HEK293 (cell line): Measurements from ENCODE around the gene GMDS.

Experiments
- CTCF ChIA-PET: fragments of 350-600 bp; formaldehyde crosslinking; extraction: SDS; loops from one replicate; lab custom pipeline; 2021; ENCODE audit warnings: antibody characterized with exemption; lab: Yijun Ruan, JAX
- POLR2A ChIA-PET: fragments of 300-600 bp; formaldehyde crosslinking; extraction: SDS; loops from one replicate; lab custom pipeline; 2020; ENCODE audit warnings: antibody characterized with exemption, inconsistent platforms; lab: Yijun Ruan, JAX
- H3K27ac ChIP-seq: fragments of 200-500 bp; sonication (Bioruptor generic); 2 replicates; pipeline ENCODE4 v1.5.1; 2014; ENCODE audit warnings: low read depth, low read length, control low read depth, inconsistent platforms; ENCODE audit errors: extremely low read depth
- H3K36me3 ChIP-seq, 2 experiments: fragments of 200-500 bp in 1 of 2; sonication (Bioruptor generic) in 1 of 2; 1 replicate in 1 of 2; 2 replicates in 1 of 2; pipeline ENCODE4 v1.5.1; 2014 to 2017; ENCODE audit warnings: inconsistent platforms in 2 of 2, low read length in 2 of 2; ENCODE audit not compliant: control insufficient read depth in 2 of 2, insufficient read depth in 1 of 2
- H3K4me1 ChIP-seq: fragments of 200-500 bp; sonication (Bioruptor generic); 2 replicates; pipeline ENCODE4 v1.5.1; 2014; ENCODE audit warnings: mild to moderate bottlenecking, low read length, inconsistent platforms; ENCODE audit not compliant: control insufficient read depth, insufficient read depth
- H3K4me3 ChIP-seq: 2 replicates; pipeline ENCODE4 v1.5.1; 2011; ENCODE audit warnings: low read depth, mild to moderate bottlenecking, control low read depth, low read length, moderate library complexity
- H3K9me3 ChIP-seq: fragments of 200-500 bp; sonication (Bioruptor generic); 2 replicates; pipeline ENCODE4 v1.5.1; 2014; ENCODE audit warnings: low read depth, low read length, inconsistent platforms; ENCODE audit not compliant: control insufficient read depth, insufficient read depth
- MEIS1 ChIP-seq: sonication (generic); formaldehyde crosslinking; IDR thresholded peaks from 2 replicates; pipeline ENCODE4 v1.8.1; 2022; ENCODE audit warnings: missing genetic modification reagents, mild to moderate bottlenecking, borderline replicate concordance
- ZNF169 ChIP-seq: fragments of 450-650 bp; formaldehyde crosslinking; IDR thresholded peaks from 2 replicates; pipeline ENCODE4 v1.5.1; 2016; ENCODE audit warnings: missing biosample characterization, missing genetic modification characterization
- ZNF223 ChIP-seq: fragments of 450-650 bp; formaldehyde crosslinking; IDR thresholded peaks from 2 replicates; pipeline ENCODE4 v1.5.1; 2016; ENCODE audit warnings: missing biosample characterization, missing genetic modification characterization
- ZNF274 ChIP-seq, 2 experiments: fragments of 200-500 bp in 1 of 2; fragments of 450-650 bp in 1 of 2; sonication (Bioruptor generic) in 1 of 2; formaldehyde crosslinking in 1 of 2; IDR thresholded peaks; 2 replicates each; pipeline versions ENCODE4 v1.5.1 to v1.6.1; 2014 to 2016; ENCODE audit warnings: borderline replicate concordance in 1 of 2, inconsistent platforms in 1 of 2, low read length in 1 of 2, missing biosample characterization in 1 of 2, missing genetic modification characterization in 1 of 2
- ZNF302 ChIP-seq: fragments of 450-650 bp; formaldehyde crosslinking; IDR thresholded peaks from 2 replicates; pipeline ENCODE4 v1.5.1; 2016; ENCODE audit warnings: missing biosample characterization, missing genetic modification characterization, low read depth
- ZNF501 ChIP-seq: fragments of 450-650 bp; formaldehyde crosslinking; IDR thresholded peaks from 2 replicates; pipeline ENCODE4 v1.5.1; 2016; ENCODE audit warnings: missing biosample characterization, missing genetic modification characterization
- ZNF670 ChIP-seq: fragments of 450-650 bp; formaldehyde crosslinking; IDR thresholded peaks from 2 replicates; pipeline ENCODE4 v1.5.1; 2016; ENCODE audit warnings: missing biosample characterization, missing genetic modification characterization, low read depth
- TF ChIP-seq, protein P1 (sequence below): fragments of 450-650 bp; formaldehyde crosslinking; IDR thresholded peaks from 2 replicates; pipeline ENCODE4 v1.5.1; 2016; ENCODE audit warnings: missing biosample characterization, missing genetic modification characterization, low read depth
- TF ChIP-seq, protein P2 (sequence below): fragments of 450-650 bp; formaldehyde crosslinking; IDR thresholded peaks from 2 replicates; pipeline ENCODE4 v1.5.1; 2017; ENCODE audit warnings: missing biosample characterization, missing genetic modification characterization
- TF ChIP-seq, protein P3 (sequence below): fragments of 450-650 bp; formaldehyde crosslinking; IDR thresholded peaks from 2 replicates; pipeline ENCODE4 v1.5.1; 2017; ENCODE audit warnings: missing biosample characterization, missing genetic modification characterization
- TF ChIP-seq, protein P4 (sequence below): fragments of 450-650 bp; formaldehyde crosslinking; IDR thresholded peaks from 2 replicates; pipeline ENCODE4 v1.5.1; 2016; ENCODE audit warnings: missing biosample characterization, missing genetic modification characterization, borderline replicate concordance
- TF ChIP-seq, protein P5 (sequence below): fragments of 450-650 bp; formaldehyde crosslinking; IDR thresholded peaks from 2 replicates; pipeline ENCODE4 v1.5.1; 2016; ENCODE audit warnings: missing biosample characterization, missing genetic modification characterization

Gene GMDS

DNA sequence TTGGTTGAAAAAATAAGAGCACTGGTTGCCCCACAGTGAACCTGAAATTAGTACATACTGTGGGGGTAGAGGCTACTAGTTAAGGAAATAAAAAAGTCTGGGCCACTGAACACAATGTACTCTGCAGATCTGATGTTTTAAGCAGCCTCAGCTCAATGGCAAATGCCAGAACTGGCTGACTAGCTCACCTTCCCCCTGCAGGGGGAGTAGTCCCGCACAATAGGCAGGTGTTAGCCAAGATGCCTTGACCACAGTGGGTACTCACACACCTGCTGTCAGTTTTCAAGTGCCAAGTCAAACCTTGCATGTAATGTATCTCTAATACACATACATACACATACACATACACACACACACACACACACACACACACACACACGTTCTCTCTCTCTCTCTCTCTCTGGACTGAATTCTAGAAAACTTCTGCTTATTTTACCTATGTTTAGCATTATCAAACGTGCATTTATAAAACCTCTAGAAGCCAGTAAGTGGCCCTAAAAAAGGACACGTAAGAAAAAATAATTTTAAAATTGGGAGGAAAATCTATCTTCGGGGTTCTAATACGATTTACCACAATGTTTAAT, 36.1 kb downstream of the GMDS start (continued):
- TF ChIP-seq, protein P1, sequence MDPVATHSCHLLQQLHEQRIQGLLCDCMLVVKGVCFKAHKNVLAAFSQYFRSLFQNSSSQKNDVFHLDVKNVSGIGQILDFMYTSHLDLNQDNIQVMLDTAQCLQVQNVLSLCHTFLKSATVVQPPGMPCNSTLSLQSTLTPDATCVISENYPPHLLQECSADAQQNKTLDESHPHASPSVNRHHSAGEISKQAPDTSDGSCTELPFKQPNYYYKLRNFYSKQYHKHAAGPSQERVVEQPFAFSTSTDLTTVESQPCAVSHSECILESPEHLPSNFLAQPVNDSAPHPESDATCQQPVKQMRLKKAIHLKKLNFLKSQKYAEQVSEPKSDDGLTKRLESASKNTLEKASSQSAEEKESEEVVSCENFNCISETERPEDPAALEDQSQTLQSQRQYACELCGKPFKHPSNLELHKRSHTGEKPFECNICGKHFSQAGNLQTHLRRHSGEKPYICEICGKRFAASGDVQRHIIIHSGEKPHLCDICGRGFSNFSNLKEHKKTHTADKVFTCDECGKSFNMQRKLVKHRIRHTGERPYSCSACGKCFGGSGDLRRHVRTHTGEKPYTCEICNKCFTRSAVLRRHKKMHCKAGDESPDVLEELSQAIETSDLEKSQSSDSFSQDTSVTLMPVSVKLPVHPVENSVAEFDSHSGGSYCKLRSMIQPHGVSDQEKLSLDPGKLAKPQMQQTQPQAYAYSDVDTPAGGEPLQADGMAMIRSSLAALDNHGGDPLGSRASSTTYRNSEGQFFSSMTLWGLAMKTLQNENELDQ (tag by site-specific recombination), result no peak

DNA sequence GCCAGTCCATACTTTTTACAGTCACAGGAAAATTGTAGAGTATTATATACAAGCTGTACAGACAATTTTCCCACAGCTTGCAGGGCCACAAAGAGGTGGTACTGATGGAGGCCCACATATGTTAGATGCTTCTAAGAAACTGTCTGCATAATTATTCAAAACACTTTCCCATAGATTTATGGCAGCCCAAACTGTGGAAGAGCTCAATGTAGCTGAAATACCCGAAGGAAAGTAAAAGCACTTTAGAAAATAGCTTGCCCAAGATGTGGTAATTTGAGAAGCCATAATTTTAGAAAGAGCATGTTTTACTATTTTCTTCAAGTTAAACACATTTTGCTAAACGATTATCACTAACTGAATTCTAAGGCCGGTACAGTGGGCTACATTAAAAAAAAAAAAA, 36.9 kb downstream of the GMDS start:
- no peaks in the 10 kb centered on the region; the same call in 1 of the 2 replicates for H3K9me3 ChIP-seq
- ChIA-PET CTCF (interaction anchor here (0.6 to 4.5 kb wide), 36 partner anchors 10 to 1488 kb away, joined by 3 to 49 read pairs (median 5); no protein-coding TSS in a partner anchor), POLR2A (interaction anchor here (1.0 kb wide), 2 partner anchors 13 to 29 kb away, joined by 3 to 8 read pairs; no protein-coding TSS in a partner anchor)
- H3K36me3 ChIP-seq, result no peaks in the 10 kb centered on the region
- H3K4me1 ChIP-seq, result peaks cover 6% of the 10 kb centered on the region; the same call in 1 of the 2 replicates
- H3K27ac ChIP-seq, result no peak overlapping the region
- no peak overlapping the region for H3K4me3 ChIP-seq
- TF ChIP-seq, protein P2, sequence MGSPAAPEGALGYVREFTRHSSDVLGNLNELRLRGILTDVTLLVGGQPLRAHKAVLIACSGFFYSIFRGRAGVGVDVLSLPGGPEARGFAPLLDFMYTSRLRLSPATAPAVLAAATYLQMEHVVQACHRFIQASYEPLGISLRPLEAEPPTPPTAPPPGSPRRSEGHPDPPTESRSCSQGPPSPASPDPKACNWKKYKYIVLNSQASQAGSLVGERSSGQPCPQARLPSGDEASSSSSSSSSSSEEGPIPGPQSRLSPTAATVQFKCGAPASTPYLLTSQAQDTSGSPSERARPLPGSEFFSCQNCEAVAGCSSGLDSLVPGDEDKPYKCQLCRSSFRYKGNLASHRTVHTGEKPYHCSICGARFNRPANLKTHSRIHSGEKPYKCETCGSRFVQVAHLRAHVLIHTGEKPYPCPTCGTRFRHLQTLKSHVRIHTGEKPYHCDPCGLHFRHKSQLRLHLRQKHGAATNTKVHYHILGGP (tag by site-specific recombination), result 0 out of 2 replicates have a peak, but pooled peaks have one; percentile 23
- TF ChIP-seq ZNF302 (tag by site-specific recombination), result no peak
- TF ChIP-seq, protein P3, sequence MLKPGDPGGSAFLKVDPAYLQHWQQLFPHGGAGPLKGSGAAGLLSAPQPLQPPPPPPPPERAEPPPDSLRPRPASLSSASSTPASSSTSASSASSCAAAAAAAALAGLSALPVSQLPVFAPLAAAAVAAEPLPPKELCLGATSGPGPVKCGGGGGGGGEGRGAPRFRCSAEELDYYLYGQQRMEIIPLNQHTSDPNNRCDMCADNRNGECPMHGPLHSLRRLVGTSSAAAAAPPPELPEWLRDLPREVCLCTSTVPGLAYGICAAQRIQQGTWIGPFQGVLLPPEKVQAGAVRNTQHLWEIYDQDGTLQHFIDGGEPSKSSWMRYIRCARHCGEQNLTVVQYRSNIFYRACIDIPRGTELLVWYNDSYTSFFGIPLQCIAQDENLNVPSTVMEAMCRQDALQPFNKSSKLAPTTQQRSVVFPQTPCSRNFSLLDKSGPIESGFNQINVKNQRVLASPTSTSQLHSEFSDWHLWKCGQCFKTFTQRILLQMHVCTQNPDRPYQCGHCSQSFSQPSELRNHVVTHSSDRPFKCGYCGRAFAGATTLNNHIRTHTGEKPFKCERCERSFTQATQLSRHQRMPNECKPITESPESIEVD (tag by site-specific recombination), result peak; percentile 73

DNA sequence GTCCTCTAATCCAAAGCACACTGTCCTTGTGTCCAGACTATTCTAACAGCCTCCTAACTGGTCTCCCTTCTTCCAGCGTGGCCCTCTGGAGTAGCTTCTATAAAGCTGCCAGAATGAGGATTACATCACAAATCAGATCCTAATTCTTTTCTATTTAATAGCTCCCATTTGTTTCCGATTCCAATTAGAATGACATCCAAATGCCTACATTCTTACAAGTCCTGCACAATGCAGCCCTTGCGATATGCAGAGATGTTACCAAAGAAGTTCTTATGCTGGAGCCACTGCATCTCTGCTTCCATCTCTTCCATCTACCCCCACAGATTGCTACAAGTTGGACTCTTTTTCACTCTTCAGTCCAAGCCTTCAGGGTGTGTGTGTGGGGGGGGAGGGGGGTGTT, 40.0 kb downstream of the GMDS start:
- POLR2A ChIA-PET, result no interaction called here
- CTCF ChIA-PET, result interaction anchor here (2.1 kb wide), 1 partner anchor 148 kb away, joined by 10 read pairs; no protein-coding TSS in a partner anchor

More for the DNA sequence above, 40.0 kb downstream of the GMDS start:
- H3K4me3 ChIP-seq, result no peak overlapping the region
- H3K27ac ChIP-seq, result no peak overlapping the region
- no peaks in the 10 kb centered on the region for H3K36me3 ChIP-seq
- no peaks in the 10 kb centered on the region; the same call in 1 of the 2 replicates for H3K9me3 ChIP-seq
- TF ChIP-seq ZNF223 (tag by site-specific recombination) (no peak), ZNF274 (IDR thresholded peaks at IDR 0.05; ENCODE audit: low read length) (no peak), ZNF274 (tag by site-specific recombination; IDR thresholded peaks at IDR 0.05; ENCODE audit: borderline replicate concordance) (no peak), ZNF501 (no peak), ZNF670 (tag by site-specific recombination) (no peak), MEIS1 (CRISPR knock-in tag) (no peak), ZNF169 (no peak)
- TF ChIP-seq, protein P4, sequence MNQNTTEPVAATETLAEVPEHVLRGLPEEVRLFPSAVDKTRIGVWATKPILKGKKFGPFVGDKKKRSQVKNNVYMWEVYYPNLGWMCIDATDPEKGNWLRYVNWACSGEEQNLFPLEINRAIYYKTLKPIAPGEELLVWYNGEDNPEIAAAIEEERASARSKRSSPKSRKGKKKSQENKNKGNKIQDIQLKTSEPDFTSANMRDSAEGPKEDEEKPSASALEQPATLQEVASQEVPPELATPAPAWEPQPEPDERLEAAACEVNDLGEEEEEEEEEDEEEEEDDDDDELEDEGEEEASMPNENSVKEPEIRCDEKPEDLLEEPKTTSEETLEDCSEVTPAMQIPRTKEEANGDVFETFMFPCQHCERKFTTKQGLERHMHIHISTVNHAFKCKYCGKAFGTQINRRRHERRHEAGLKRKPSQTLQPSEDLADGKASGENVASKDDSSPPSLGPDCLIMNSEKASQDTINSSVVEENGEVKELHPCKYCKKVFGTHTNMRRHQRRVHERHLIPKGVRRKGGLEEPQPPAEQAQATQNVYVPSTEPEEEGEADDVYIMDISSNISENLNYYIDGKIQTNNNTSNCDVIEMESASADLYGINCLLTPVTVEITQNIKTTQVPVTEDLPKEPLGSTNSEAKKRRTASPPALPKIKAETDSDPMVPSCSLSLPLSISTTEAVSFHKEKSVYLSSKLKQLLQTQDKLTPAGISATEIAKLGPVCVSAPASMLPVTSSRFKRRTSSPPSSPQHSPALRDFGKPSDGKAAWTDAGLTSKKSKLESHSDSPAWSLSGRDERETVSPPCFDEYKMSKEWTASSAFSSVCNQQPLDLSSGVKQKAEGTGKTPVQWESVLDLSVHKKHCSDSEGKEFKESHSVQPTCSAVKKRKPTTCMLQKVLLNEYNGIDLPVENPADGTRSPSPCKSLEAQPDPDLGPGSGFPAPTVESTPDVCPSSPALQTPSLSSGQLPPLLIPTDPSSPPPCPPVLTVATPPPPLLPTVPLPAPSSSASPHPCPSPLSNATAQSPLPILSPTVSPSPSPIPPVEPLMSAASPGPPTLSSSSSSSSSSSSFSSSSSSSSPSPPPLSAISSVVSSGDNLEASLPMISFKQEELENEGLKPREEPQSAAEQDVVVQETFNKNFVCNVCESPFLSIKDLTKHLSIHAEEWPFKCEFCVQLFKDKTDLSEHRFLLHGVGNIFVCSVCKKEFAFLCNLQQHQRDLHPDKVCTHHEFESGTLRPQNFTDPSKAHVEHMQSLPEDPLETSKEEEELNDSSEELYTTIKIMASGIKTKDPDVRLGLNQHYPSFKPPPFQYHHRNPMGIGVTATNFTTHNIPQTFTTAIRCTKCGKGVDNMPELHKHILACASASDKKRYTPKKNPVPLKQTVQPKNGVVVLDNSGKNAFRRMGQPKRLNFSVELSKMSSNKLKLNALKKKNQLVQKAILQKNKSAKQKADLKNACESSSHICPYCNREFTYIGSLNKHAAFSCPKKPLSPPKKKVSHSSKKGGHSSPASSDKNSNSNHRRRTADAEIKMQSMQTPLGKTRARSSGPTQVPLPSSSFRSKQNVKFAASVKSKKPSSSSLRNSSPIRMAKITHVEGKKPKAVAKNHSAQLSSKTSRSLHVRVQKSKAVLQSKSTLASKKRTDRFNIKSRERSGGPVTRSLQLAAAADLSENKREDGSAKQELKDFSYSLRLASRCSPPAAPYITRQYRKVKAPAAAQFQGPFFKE, result no peak
- TF ChIP-seq, protein P5, sequence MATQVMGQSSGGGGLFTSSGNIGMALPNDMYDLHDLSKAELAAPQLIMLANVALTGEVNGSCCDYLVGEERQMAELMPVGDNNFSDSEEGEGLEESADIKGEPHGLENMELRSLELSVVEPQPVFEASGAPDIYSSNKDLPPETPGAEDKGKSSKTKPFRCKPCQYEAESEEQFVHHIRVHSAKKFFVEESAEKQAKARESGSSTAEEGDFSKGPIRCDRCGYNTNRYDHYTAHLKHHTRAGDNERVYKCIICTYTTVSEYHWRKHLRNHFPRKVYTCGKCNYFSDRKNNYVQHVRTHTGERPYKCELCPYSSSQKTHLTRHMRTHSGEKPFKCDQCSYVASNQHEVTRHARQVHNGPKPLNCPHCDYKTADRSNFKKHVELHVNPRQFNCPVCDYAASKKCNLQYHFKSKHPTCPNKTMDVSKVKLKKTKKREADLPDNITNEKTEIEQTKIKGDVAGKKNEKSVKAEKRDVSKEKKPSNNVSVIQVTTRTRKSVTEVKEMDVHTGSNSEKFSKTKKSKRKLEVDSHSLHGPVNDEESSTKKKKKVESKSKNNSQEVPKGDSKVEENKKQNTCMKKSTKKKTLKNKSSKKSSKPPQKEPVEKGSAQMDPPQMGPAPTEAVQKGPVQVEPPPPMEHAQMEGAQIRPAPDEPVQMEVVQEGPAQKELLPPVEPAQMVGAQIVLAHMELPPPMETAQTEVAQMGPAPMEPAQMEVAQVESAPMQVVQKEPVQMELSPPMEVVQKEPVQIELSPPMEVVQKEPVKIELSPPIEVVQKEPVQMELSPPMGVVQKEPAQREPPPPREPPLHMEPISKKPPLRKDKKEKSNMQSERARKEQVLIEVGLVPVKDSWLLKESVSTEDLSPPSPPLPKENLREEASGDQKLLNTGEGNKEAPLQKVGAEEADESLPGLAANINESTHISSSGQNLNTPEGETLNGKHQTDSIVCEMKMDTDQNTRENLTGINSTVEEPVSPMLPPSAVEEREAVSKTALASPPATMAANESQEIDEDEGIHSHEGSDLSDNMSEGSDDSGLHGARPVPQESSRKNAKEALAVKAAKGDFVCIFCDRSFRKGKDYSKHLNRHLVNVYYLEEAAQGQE (tag by site-specific recombination), result no peak
- H3K4me1 ChIP-seq, result peaks cover 6% of the 10 kb centered on the region; the same call in 1 of the 2 replicates
